NCI-H1092 (cell line): Measurements from ENCODE around the gene ALG8.
"Not testable (repeated sequence)": the region's sequence is repeated elsewhere in the genome, so short reads cannot be mapped to it uniquely, and the experiment has no call there.

Source experiments
- DNase-seq: peaks from one replicate; lab custom pipeline; 2025; lab: John Stamatoyannopoulos, UW

The ALG8 gene

GRCh38 chr11:78069465-78069864, 70.0 kb downstream of the ALG8 start:
- no peak for DNase-seq

- DNase-seq, result no peak
Observed at GRCh38 chr11:78067704-78068103, 71.7 kb downstream of the ALG8 start.

- DNase-seq, result no peak
Observed at GRCh38 chr11:78066471-78066870, 73.0 kb downstream of the ALG8 start.

- DNase-seq, result no peak
Observed at GRCh38 chr11:78065203-78065602, 74.2 kb downstream of the ALG8 start.

- DNase-seq, result no peak
Observed at GRCh38 chr11:78063440-78064181, 75.8 kb downstream of the ALG8 start, which contains the start of gene THRSP. THRSP (plus strand) TSS chr11:78063861; CDS start chr11:78063882, 21 bp downstream.

GRCh38 chr11:78062671-78063070, 76.8 kb downstream of the ALG8 start:
- no peak for DNase-seq

GRCh38 chr11:78061921-78062311, 77.5 kb downstream of the ALG8 start:
- no peak for DNase-seq

- DNase-seq, result no peak
Observed at GRCh38 chr11:78061088-78061920, 78.1 kb downstream of the ALG8 start.

- no peak for DNase-seq
Observed at GRCh38 chr11:78060533-78060932, 78.9 kb downstream of the ALG8 start.

GRCh38 chr11:78059749-78060328, 79.6 kb downstream of the ALG8 start:
- DNase-seq, result not testable (repeated sequence)

- DNase-seq, result no peak
Observed at GRCh38 chr11:78057462-78058055, 81.9 kb downstream of the ALG8 start.

GRCh38 chr11:78056093-78056492, 83.3 kb downstream of the ALG8 start:
- no peak for DNase-seq

- DNase-seq, result no peak
Observed at GRCh38 chr11:78054971-78055370, 84.5 kb downstream of the ALG8 start.

- DNase-seq, result no peak
Observed at GRCh38 chr11:78050964-78051831, 88.2 kb downstream of the ALG8 start.
